Uterus (tissue), 4 donors: ENCODE data around the gene MAMDC2. TPM values are rescaled to one million over a fixed set of nuclear protein-coding genes. Genes with fewer than 3 reads are reported as not detected.
"Not testable (repeated sequence)": the region's sequence is repeated elsewhere in the genome, so short reads cannot be mapped to it uniquely, and the experiment has no call there.

Source experiments
- DNase-seq, 2 donors: peaks; one replicate each; pipeline ENCODE4 v3.0.0-alpha.2; 2019 to 2020
- H3K27ac ChIP-seq, 2 donors: fragments of 200-600 bp; sonication (generic); 1 replicate in 1 of 2; 2 replicates in 1 of 2; pipeline ENCODE4 v1.5.1; 2016 to 2018
- H3K27me3 ChIP-seq, 2 donors: fragments of 200-600 bp; sonication (generic); one replicate each; pipeline ENCODE4 v1.5.1; 2018 to 2019; ENCODE audit warnings: control low read depth in 1 of 2
- H3K36me3 ChIP-seq, 2 donors: fragments of 200-600 bp; sonication (generic); one replicate each; pipeline ENCODE4 v1.5.1; 2019; ENCODE audit warnings: control low read depth in 1 of 2
- H3K4me1 ChIP-seq, 2 donors: fragments of 200-600 bp; sonication (generic); one replicate each; pipeline ENCODE4 v1.5.1; 2018 to 2019; ENCODE audit warnings: control low read depth in 1 of 2
- H3K4me3 ChIP-seq, 2 donors: fragments of 200-600 bp; sonication (generic); 1 replicate in 1 of 2; 2 replicates in 1 of 2; pipeline ENCODE4 v1.5.1; 2018 to 2019; ENCODE audit warnings: mild to moderate bottlenecking in 1 of 2
- H3K9me3 ChIP-seq, 2 donors: fragments of 200-600 bp; sonication (generic); one replicate each; pipeline ENCODE4 v1.5.1; 2019; ENCODE audit warnings: control low read depth in 1 of 2
- POLR2A ChIP-seq, 2 donors: fragments of 450-650 bp; IDR thresholded peaks; one replicate each; pipeline ENCODE4 v1.6.1; 2016; ENCODE audit warnings: antibody characterized with exemption in 2 of 2, mild to moderate bottlenecking in 1 of 2, moderate library complexity in 1 of 2
- intact Hi-C: fragments of 100-400 bp; cut with DNase I; formaldehyde crosslinking; loops from one replicate; pipeline ENCODE4 v1.15.1; 2023; ENCODE audit warnings: low total_unique reads
- total RNA-seq, 4 donors: library from RNA; depleted of rRNA in 3 of 4; stranded (reverse); fragments of >200 nt in 3 of 4; gene quantifications; one replicate each; pipeline versions ENCODE4 v1.1.0 to v1.2.4, GENCODE V29; 2014 to 2023
- TF ChIP-seq, protein P1 (sequence below), 4 experiments: fragments of 200-600 bp in 2 of 4; fragments of 450-650 bp in 2 of 4; sonication (generic) in 2 of 4; IDR thresholded peaks; one replicate each; pipeline ENCODE4 v1.5.1; 2016 to 2019; ENCODE audit warnings: antibody characterized with exemption in 4 of 4, mild to moderate bottlenecking in 2 of 4, moderate library complexity in 1 of 4
- donor health status: DM: yes; HTN: yes; CAD: no.

Gene MAMDC2
- total RNA-seq, 4 donors from 2014 or later, result 42.7 to 204 (median 138) TPM

- peak overlapping the region; percentile 24 to 61 for H3K27ac ChIP-seq
- H3K4me1 ChIP-seq, result no peaks in the 10 kb centered on the region
- DNase-seq, result no peak
- H3K36me3 ChIP-seq, result no peaks in the 10 kb centered on the region
- H3K4me3 ChIP-seq, result no peak overlapping the region
- TF ChIP-seq, protein P1, sequence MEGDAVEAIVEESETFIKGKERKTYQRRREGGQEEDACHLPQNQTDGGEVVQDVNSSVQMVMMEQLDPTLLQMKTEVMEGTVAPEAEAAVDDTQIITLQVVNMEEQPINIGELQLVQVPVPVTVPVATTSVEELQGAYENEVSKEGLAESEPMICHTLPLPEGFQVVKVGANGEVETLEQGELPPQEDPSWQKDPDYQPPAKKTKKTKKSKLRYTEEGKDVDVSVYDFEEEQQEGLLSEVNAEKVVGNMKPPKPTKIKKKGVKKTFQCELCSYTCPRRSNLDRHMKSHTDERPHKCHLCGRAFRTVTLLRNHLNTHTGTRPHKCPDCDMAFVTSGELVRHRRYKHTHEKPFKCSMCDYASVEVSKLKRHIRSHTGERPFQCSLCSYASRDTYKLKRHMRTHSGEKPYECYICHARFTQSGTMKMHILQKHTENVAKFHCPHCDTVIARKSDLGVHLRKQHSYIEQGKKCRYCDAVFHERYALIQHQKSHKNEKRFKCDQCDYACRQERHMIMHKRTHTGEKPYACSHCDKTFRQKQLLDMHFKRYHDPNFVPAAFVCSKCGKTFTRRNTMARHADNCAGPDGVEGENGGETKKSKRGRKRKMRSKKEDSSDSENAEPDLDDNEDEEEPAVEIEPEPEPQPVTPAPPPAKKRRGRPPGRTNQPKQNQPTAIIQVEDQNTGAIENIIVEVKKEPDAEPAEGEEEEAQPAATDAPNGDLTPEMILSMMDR (IDR thresholded peaks at IDR 0.05), result no peak
- TF ChIP-seq POLR2A (IDR thresholded peaks at IDR 0.05), result no peak
- intact Hi-C loops, result no loop called here
- no peaks in the 10 kb centered on the region for H3K27me3 ChIP-seq
- H3K9me3 ChIP-seq, result no peaks in the 10 kb centered on the region
Observed at GRCh38 chr9:70228118-70228517, 184.5 kb downstream of the MAMDC2 start.

- Histone ChIP-seq H3K4me1 (no peaks in the 10 kb centered on the region), H3K4me3 (no peak overlapping the region), H3K9me3 (no peaks in the 10 kb centered on the region), H3K27ac (peak overlapping the region; percentile 24 to 61), H3K27me3 (no peaks in the 10 kb centered on the region), H3K36me3 (no peaks in the 10 kb centered on the region)
- intact Hi-C loops, result no loop called here
- no peak for DNase-seq
- TF ChIP-seq POLR2A (IDR thresholded peaks at IDR 0.05), result no peak
- TF ChIP-seq, protein P1 (IDR thresholded peaks at IDR 0.05), result no peak
Observed at GRCh38 chr9:70228611-70229010, 185.0 kb downstream of the MAMDC2 start.

DNA sequence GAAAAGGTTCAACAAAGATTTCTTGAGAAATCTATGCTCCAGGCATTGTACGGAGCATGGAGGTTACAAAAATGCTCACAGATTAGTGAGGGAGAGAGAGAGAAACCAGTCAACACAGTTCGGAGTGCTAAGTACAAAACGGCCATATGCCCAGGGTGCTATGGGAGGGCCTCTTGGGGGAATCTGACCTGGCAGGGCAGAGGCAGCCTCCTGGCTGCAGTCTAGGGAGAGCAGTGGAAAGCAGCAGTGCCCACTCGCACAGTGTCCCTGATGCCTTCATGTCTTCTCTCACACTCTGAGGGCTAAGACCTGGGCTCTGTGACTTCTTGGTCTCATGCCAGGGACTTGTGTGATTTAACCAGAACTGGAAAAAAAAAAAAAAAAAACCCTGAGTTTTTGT lies 185.4 kb downstream of the MAMDC2 start:
- TF ChIP-seq, protein P1 (IDR thresholded peaks at IDR 0.05), result no peak
- Histone ChIP-seq H3K27ac (peak overlapping the region; percentile 44 to 61), H3K36me3 (no peaks in the 10 kb centered on the region), H3K4me3 (no peak overlapping the region), H3K9me3 (no peaks in the 10 kb centered on the region), H3K27me3 (no peaks in the 10 kb centered on the region), H3K4me1 (no peaks in the 10 kb centered on the region)
- peak; percentile 28 to 42 for DNase-seq
- intact Hi-C loops, result no loop called here

- no peak overlapping the region for H3K4me3 ChIP-seq
- DNase-seq, result no peak
- TF ChIP-seq, protein P1 (IDR thresholded peaks at IDR 0.05), result peak in 3 of 4 experiments; percentile 15 to 33 (median 16)
- no peak for TF ChIP-seq POLR2A (IDR thresholded peaks at IDR 0.05)
- peak overlapping the region; percentile 44 to 61 for H3K27ac ChIP-seq
- H3K4me1 ChIP-seq, result no peaks in the 10 kb centered on the region
- no peaks in the 10 kb centered on the region for H3K9me3 ChIP-seq
- H3K27me3 ChIP-seq, result no peaks in the 10 kb centered on the region
- intact Hi-C loops, result no loop called here
- no peaks in the 10 kb centered on the region for H3K36me3 ChIP-seq
Observed at GRCh38 chr9:70229579-70229978, 185.9 kb downstream of the MAMDC2 start.

DNA sequence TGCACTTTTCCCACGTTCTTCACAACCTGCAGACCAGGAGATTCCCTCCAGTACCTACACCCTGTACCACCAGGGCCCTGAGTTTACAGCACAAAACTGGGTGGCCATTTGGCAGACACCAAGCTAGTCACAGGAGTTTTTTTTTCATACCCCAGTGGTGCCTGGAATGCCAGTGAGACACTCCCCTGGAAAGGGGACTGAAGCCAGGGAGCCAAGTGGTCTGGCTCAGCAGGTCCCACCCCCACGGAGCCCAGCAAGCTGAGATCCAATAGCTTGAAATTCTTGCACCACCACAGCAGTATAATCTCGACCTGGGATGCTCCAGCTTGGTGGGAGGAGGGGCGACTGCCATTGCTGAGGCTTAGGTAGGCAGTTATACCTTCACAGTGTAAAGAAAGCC lies 188.8 kb downstream of the MAMDC2 start:
- Histone ChIP-seq H3K4me1 (no peaks in the 10 kb centered on the region), H3K36me3 (no peaks in the 10 kb centered on the region), H3K4me3 (no peak overlapping the region), H3K27ac (no peak overlapping the region), H3K9me3 (no peaks in the 10 kb centered on the region), H3K27me3 (no peaks in the 10 kb centered on the region)
- DNase-seq, result no peak
- intact Hi-C loops, result no loop called here
- no peak for TF ChIP-seq POLR2A (IDR thresholded peaks at IDR 0.05)
- TF ChIP-seq, protein P1 (IDR thresholded peaks at IDR 0.05), result no peak

GRCh38 chr9:70234208-70234607 lies 190.6 kb downstream of the MAMDC2 start:
- H3K9me3 ChIP-seq, DNase-seq, H3K4me3 ChIP-seq, H3K36me3 ChIP-seq, H3K27me3 ChIP-seq, H3K4me1 ChIP-seq, H3K27ac ChIP-seq, intact Hi-C loops: not testable (repeated sequence)

DNA sequence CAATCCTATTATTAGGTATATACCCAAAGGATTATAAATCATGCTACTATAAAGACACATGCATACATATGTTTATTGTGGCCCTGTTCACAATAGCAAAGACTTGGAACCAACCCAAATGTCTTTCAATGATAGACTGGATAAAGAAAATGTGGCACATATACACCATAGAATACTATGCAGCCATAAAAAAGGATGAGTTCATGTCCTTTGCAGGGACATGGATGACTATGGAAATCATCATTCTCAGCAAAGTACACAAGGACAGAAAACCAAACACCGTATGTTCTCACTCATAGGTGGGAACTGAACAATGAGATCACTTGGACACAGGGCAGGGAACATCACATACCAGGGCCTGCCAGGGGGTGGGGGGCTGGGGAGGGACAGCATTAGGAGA lies 202.3 kb downstream of the MAMDC2 start:
- H3K36me3 ChIP-seq, H3K4me1 ChIP-seq, DNase-seq, H3K9me3 ChIP-seq, H3K27me3 ChIP-seq, H3K4me3 ChIP-seq, H3K27ac ChIP-seq, intact Hi-C loops: not testable (repeated sequence)
